Measurements from ENCODE around the gene VPS45. TPM values are rescaled to one million over a fixed set of nuclear protein-coding genes. Genes with fewer than 3 reads are reported as not detected.

Gene VPS45
- polyA plus RNA-seq, 1 experiment: 61.3 TPM

DNA sequence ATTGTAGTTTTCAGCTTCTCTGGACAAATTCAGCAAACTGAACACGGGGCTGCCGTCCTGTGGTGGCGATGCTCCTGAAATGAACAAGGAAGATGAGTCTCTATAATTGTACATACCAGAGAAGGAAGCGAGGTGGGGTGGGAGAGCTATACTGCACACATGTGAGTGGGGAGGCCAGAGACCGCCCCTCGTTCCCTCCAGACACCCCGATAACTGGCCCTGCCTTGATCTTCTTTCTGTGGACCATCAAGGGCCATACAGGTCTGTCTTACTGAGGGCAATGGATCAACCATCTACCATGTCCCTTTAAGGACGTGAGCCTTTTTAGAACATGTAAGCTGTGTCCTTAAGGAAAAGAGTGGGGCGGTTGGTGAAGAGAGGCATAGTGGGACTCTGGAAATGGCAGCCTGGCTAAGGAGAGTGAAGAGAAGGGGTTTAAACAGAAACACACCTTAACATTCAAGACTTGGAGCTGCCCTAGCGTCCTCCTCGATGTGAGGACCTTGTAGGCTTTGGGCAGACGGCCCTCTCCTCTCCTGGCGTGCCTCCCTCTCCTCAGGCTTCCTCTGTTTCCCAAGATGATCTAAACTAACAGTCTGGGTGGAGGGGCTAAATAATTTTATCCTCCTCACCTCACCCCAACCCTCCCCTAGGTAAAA, 88.0 kb downstream of the VPS45 start:
- Histone ChIP-seq H3K27ac (ENCODE audit: low read depth, low read length) (peak overlapping the region; percentile 55), H3K27me3 (ENCODE audit: control insufficient read depth, insufficient read depth, low read length) (no peaks in the 10 kb centered on the region), H3K9me3 (ENCODE audit: control insufficient read depth, insufficient read depth, low read length) (no peaks in the 10 kb centered on the region), H3K4me3 (ENCODE audit: low read depth, low read length) (no peak overlapping the region)
- CTCF ChIA-PET: interaction anchor here (1.4 to 5.4 kb wide), 3 partner anchors 10 to 83 kb away, joined by 5 to 24 read pairs (median 20); no protein-coding TSS in a partner anchor
- POLR2A ChIA-PET: no interaction called here
- TF ChIP-seq, protein P1, sequence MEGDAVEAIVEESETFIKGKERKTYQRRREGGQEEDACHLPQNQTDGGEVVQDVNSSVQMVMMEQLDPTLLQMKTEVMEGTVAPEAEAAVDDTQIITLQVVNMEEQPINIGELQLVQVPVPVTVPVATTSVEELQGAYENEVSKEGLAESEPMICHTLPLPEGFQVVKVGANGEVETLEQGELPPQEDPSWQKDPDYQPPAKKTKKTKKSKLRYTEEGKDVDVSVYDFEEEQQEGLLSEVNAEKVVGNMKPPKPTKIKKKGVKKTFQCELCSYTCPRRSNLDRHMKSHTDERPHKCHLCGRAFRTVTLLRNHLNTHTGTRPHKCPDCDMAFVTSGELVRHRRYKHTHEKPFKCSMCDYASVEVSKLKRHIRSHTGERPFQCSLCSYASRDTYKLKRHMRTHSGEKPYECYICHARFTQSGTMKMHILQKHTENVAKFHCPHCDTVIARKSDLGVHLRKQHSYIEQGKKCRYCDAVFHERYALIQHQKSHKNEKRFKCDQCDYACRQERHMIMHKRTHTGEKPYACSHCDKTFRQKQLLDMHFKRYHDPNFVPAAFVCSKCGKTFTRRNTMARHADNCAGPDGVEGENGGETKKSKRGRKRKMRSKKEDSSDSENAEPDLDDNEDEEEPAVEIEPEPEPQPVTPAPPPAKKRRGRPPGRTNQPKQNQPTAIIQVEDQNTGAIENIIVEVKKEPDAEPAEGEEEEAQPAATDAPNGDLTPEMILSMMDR (IDR thresholded peaks at IDR 0.05; ENCODE audit: low read depth, low read length): no peak
- DNase-seq (ENCODE audit: low read depth, low spot score): no peak

DNA sequence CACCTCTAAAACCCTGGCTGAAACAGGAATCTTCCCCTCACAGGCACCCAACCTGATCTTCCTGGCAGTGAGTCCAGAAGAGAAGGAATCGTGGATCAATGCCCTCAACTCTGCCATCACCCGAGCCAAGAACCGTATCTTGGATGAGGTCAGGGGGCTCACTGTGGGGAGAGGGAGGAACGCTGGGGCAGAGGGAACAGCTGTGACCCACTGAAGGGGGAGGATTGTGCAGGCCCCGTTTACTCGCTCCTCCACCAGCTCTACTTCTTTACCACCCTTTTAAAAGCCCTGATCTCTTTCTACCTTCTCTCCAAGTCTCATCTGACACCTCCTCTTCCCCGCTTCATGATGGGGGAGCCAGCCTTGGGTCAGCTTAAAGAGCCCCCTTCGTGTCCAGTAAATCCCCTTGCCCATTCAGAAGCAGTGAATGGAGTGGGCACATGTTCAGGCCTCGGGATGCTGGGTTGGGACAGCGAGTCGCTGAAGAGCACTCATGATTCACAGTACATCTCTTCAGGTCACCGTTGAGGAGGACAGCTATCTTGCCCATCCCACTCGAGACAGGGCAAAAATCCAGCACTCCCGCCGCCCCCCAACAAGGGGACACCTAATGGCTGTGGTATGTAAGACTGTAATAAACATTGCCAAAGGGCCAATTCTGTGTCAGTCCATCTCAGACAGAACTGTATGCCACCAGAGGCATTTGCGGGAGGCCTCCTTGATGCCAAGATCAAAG, 89.5 kb downstream of the VPS45 start:
- CTCF ChIA-PET: interaction anchor here (1.3 to 5.4 kb wide), 5 partner anchors 9 to 89 kb away, joined by 4 to 24 read pairs (median 6); partner anchors contain the start of gene VPS45
- no peak for DNase-seq (ENCODE audit: low read depth, low spot score)
- POLR2A ChIA-PET: interaction anchor here (0.5 to 7.0 kb wide), 4 partner anchors 6 to 84 kb away, joined by 3 to 149 read pairs (median 5); partner anchors contain the start of gene PLEKHO1

DNA sequence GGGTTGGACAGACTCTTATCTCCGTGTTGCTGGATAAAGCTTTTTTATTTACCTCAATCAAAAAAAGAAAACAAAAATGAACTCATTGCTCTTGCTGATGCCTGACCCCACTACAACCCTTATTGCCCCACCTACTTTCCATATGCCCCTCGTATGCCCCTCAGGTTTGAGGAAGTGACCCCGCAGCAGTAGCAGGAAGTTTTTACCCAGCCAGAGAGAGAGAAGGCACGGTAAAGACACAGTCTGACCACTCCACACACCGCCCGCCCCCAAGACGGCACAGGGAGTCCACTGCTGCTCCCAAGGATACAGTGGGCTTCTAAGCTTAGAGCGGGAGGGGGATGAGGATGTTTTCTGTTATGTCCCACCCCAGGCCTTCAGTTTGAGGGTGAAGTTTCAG, 92.0 kb downstream of the VPS45 start:
- H3K27ac ChIP-seq (ENCODE audit: low read depth, low read length): peak overlapping the region; percentile 95
- TF ChIP-seq, protein P1 (IDR thresholded peaks at IDR 0.05; ENCODE audit: low read depth, low read length): no peak
- DNase-seq (ENCODE audit: low read depth, low spot score): no peak
- ChIA-PET POLR2A (interaction anchor here (0.7 to 7.0 kb wide), 4 partner anchors 8 to 272 kb away, joined by 3 to 149 read pairs (median 4); partner anchors contain the start of genes PLEKHO1 and VPS45), CTCF (interaction anchor here (1.4 to 5.4 kb wide), 3 partner anchors 11 to 87 kb away, joined by 5 to 24 read pairs (median 20); partner anchors contain the start of gene PLEKHO1)
- H3K27me3 ChIP-seq (ENCODE audit: control insufficient read depth, insufficient read depth, low read length): no peaks in the 10 kb centered on the region
- peak overlapping the region; percentile 27; the same call in 1 of the 2 replicates for H3K4me3 ChIP-seq (ENCODE audit: low read depth, low read length)
- no peaks in the 10 kb centered on the region for H3K9me3 ChIP-seq (ENCODE audit: control insufficient read depth, insufficient read depth, low read length)

More for the DNA sequence above, 89.5 kb downstream of the VPS45 start:
- peak overlapping the region; percentile 95 for H3K27ac ChIP-seq (ENCODE audit: low read depth, low read length)
- no peak overlapping the region for H3K4me3 ChIP-seq (ENCODE audit: low read depth, low read length)
- H3K27me3 ChIP-seq (ENCODE audit: control insufficient read depth, insufficient read depth, low read length): no peaks in the 10 kb centered on the region
- no peaks in the 10 kb centered on the region for H3K9me3 ChIP-seq (ENCODE audit: control insufficient read depth, insufficient read depth, low read length)
- TF ChIP-seq, protein P1 (IDR thresholded peaks at IDR 0.05; ENCODE audit: low read depth, low read length): no peak

DNA sequence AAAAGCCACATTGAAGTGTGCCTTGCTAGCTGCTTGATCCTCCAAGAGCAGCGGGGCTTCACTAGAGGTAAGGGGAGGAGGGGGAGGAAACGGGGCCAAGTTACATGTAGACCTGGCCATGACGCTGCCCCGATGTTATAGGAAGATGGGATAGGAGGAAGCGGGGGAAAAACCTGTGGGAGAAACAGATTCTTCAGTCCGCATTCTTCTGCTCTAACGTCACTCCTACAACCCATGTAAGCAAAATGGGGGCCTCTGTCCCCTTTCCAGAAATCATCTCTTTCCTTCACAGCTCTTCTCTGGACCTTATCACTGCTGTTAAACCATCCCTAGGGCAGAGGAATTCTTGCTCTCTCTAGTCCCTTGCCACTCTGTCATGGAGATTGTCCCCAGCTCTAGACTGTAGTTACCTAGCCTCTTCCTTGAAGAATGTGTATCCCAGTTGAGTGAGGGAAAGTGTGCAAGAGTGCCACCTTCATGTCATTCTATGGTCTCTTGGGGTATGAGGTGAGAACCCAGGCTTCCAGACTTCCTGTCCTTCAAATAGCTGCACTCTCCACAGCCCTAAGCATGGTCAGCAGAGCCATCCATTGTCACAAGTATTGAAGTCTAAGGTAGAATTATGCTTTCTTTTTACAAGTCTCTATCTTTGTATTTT, 93.5 kb downstream of the VPS45 start:
- ChIA-PET CTCF (interaction anchor here (0.6 to 5.4 kb wide), 4 partner anchors 18 to 400 kb away, joined by 3 to 24 read pairs (median 6); no protein-coding TSS in a partner anchor), POLR2A (interaction anchor here (0.6 to 7.0 kb wide), 2 partner anchors 10 to 72 kb away, joined by 8 to 149 read pairs; partner anchors contain the start of gene PLEKHO1)
- H3K27me3 ChIP-seq (ENCODE audit: control insufficient read depth, insufficient read depth, low read length): no peaks in the 10 kb centered on the region
- TF ChIP-seq, protein P1 (IDR thresholded peaks at IDR 0.05; ENCODE audit: low read depth, low read length): no peak
- no peak for DNase-seq (ENCODE audit: low read depth, low spot score)
- H3K9me3 ChIP-seq (ENCODE audit: control insufficient read depth, insufficient read depth, low read length): no peaks in the 10 kb centered on the region
- H3K27ac ChIP-seq (ENCODE audit: low read depth, low read length): peak overlapping the region; percentile 99
- no peak overlapping the region for H3K4me3 ChIP-seq (ENCODE audit: low read depth, low read length)

All from AG04450 (cell line).